GM12892 (cell line): ENCODE results near the gene CDH8.

Experiments
- POLR2A ChIP-seq: IDR thresholded peaks from 2 replicates; pipeline ENCODE4 v1.6.1; 2011; ENCODE audit warnings: low read depth, low read length, control low read depth
- POLR2AphosphoS5 ChIP-seq: IDR thresholded peaks from 2 replicates; pipeline ENCODE4 v1.6.1; 2011; ENCODE audit warnings: low read depth, low read length, control low read depth

DNA sequence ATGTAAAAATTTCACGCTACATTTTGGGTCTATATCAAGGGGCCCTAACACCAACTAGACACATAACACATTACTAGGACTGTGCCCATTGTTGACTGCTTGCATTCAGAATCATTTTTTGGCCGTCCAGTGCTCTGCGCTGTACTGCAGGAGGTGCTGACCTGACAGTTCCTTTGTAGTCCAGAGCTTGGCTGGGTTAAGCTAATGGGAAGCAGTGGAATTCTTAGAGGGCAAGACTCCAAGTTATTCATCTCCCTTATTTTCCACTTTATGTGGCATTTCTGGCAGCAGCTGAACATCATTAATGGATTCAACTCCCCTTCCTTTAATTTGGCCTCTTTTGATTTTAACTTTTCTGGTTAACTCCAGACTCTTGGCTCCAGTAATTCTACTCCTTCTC, 351.7 kb downstream of the CDH8 start:
- TF ChIP-seq POLR2A (no peak), POLR2AphosphoS5 (no peak)
